KMS-11 (cell line): ENCODE measurements around the gene NSG2.
"Not testable (repeated sequence)": the region's sequence is repeated elsewhere in the genome, so short reads cannot be mapped to it uniquely, and the experiment has no call there.

Experiments used
- H2AFZ ChIP-seq: fragments of 200-600 bp; sonication (generic); 2 replicates; pipeline ENCODE4 v1.6.1; 2016; ENCODE audit warnings: antibody characterized with exemption, mixed run types, low read depth
- H3K27ac ChIP-seq: fragments of 200-600 bp; sonication (generic); 2 replicates; pipeline ENCODE4 v1.6.1; 2016; ENCODE audit warnings: mild to moderate bottlenecking, mixed run types
- H3K27me3 ChIP-seq: fragments of 200-600 bp; sonication (generic); 2 replicates; pipeline ENCODE4 v1.6.1; 2017; ENCODE audit warnings: mild to moderate bottlenecking, low read depth, mixed run types, moderate library complexity; ENCODE audit not compliant: insufficient read depth
- H3K36me3 ChIP-seq: fragments of 200-600 bp; sonication (generic); 2 replicates; pipeline ENCODE4 v1.6.1; 2017; ENCODE audit warnings: mild to moderate bottlenecking, mixed run types; ENCODE audit not compliant: insufficient read depth
- H3K4me1 ChIP-seq: fragments of 200-600 bp; sonication (generic); 2 replicates; pipeline ENCODE4 v1.6.1; 2016; ENCODE audit warnings: mild to moderate bottlenecking, low read depth, mixed run types; ENCODE audit not compliant: poor library complexity, severe bottlenecking
- H3K4me2 ChIP-seq: fragments of 200-600 bp; sonication (generic); 2 replicates; pipeline ENCODE4 v1.7.0; 2016; ENCODE audit warnings: mild to moderate bottlenecking, mixed run types
- H3K4me3 ChIP-seq: fragments of 200-600 bp; sonication (generic); IDR thresholded peaks from 2 replicates; pipeline ENCODE4 v1.6.1; 2017; ENCODE audit warnings: low read depth, low read length, mixed read lengths; ENCODE audit not compliant: insufficient read depth
- H3K79me2 ChIP-seq: fragments of 200-600 bp; sonication (generic); 2 replicates; pipeline ENCODE4 v1.6.1; 2016; ENCODE audit warnings: low read depth, mixed run types; ENCODE audit not compliant: insufficient read depth
- H3K9ac ChIP-seq: fragments of 200-600 bp; sonication (generic); 2 replicates; pipeline ENCODE4 v1.6.1; 2016; ENCODE audit warnings: mild to moderate bottlenecking, mixed run types
- H4K20me1 ChIP-seq: fragments of 200-600 bp; sonication (generic); 2 replicates; pipeline ENCODE4 v1.6.1; 2016; ENCODE audit warnings: mild to moderate bottlenecking, mixed run types; ENCODE audit not compliant: insufficient read depth
- TF ChIP-seq, protein P1 (sequence below): fragments of 200-600 bp; sonication (generic); conservative IDR thresholded peaks from 2 replicates; pipeline ENCODE4 v1.6.1; 2017; ENCODE audit warnings: low read depth, mild to moderate bottlenecking, antibody characterized with exemption, low read length, moderate library complexity, mixed read lengths

NSG2 gene

DNA sequence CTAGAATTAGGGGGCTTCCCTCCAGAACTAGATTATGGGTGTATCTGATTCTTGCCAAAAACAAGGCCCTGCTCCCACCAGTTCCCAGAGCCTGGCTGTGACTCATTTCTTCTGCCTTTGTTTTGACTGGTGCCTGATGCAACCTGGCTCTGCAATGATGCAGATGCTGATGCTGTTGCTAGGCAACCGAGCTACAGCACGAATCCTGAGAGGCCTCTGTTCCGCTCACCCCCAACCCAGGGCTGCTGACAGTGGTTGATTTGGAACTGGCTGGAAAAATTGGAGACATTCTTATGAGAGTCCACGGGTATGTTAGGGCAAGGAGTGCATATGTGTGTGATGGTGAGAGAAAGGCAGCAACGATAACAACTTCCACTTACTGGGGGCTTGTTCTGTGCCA, 100.3 kb downstream of the NSG2 start:
- Histone ChIP-seq H3K4me1 (no peaks in the 10 kb centered on the region), H4K20me1 (no peaks in the 10 kb centered on the region), H3K4me3 (no peak overlapping the region), H2AFZ (no peak overlapping the region), H3K27ac (no peak overlapping the region), H3K27me3 (no peaks in the 10 kb centered on the region), H3K9ac (no peak overlapping the region), H3K4me2 (no peak overlapping the region), H3K79me2 (no peaks in the 10 kb centered on the region), H3K36me3 (no peaks in the 10 kb centered on the region)
- TF ChIP-seq, protein P1, sequence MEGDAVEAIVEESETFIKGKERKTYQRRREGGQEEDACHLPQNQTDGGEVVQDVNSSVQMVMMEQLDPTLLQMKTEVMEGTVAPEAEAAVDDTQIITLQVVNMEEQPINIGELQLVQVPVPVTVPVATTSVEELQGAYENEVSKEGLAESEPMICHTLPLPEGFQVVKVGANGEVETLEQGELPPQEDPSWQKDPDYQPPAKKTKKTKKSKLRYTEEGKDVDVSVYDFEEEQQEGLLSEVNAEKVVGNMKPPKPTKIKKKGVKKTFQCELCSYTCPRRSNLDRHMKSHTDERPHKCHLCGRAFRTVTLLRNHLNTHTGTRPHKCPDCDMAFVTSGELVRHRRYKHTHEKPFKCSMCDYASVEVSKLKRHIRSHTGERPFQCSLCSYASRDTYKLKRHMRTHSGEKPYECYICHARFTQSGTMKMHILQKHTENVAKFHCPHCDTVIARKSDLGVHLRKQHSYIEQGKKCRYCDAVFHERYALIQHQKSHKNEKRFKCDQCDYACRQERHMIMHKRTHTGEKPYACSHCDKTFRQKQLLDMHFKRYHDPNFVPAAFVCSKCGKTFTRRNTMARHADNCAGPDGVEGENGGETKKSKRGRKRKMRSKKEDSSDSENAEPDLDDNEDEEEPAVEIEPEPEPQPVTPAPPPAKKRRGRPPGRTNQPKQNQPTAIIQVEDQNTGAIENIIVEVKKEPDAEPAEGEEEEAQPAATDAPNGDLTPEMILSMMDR = no peak

DNA sequence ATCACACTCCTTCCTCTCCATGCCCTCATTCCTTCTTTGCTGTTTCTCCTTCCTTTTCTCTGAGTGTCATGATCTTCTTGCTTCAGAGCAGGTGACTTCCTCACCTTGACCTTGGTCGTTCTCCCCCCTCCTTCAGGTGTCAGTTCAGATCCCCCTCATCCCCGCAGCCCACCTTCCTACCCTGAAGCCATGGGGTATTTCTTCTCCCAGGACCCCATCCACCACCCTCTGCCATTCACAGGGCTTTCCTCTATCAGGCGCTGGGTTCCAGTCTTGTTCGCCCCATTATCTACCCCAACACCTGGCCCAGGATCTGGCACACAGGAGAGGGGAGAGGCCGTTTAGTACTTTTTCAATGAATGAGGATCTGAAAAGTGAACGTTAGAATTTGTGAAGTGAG, 101.0 kb downstream of the NSG2 start:
- no peak overlapping the region for H3K27ac ChIP-seq
- H3K27me3 ChIP-seq = no peaks in the 10 kb centered on the region
- H3K4me2 ChIP-seq = no peak overlapping the region
- H2AFZ ChIP-seq = no peak overlapping the region
- H3K36me3 ChIP-seq = no peaks in the 10 kb centered on the region
- H3K4me1 ChIP-seq = no peaks in the 10 kb centered on the region
- H3K79me2 ChIP-seq = no peaks in the 10 kb centered on the region
- H3K9ac ChIP-seq = no peak overlapping the region
- H3K4me3 ChIP-seq = no peak overlapping the region
- TF ChIP-seq, protein P1 = no peak
- H4K20me1 ChIP-seq = no peaks in the 10 kb centered on the region

DNA sequence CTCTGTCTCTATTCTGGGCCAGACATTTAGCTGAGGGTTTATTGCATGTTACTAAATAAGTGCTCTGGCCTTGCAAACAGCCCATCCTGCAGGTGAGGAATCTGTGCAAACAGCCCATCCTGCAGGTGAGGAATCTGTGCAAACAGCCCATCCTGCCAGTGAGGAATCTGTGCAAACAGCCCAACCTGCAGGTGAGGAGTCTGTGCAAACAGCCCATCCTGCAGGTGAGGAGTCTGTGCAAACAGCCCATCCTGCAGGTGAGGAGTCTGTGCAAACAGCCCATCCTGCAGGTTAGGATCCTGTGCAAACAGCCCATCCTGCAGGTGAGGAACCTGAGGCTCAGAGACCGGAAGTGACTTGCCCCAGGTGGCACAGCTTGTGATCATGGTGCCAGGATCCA, 101.5 kb downstream of the NSG2 start:
- not testable (repeated sequence) for H3K4me1 ChIP-seq, H3K36me3 ChIP-seq, H3K4me3 ChIP-seq, H3K27me3 ChIP-seq, H2AFZ ChIP-seq, H3K79me2 ChIP-seq, H3K9ac ChIP-seq, H3K4me2 ChIP-seq, H3K27ac ChIP-seq, H4K20me1 ChIP-seq

DNA sequence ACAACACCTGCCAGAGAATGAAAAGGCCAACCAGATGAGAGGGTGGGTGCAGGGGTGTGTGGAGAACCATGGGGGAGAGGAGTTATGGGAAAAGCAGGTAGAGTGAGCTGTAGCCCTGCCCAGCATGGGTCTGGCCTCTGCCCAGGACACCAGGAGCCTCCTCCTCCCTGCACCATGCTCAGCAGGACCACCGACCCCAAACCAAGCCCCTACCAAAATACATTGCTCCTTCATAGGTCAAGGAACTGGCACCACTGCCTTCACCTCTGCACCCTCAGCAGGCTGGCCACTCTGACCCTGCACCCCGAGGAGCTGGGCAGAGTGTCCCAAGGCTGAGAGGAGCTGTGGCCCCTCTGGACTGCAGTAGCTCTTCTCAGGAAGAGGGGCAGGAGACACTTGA, 102.0 kb downstream of the NSG2 start:
- H3K36me3 ChIP-seq = no peaks in the 10 kb centered on the region
- H3K4me3 ChIP-seq = no peak overlapping the region
- H3K4me1 ChIP-seq = no peaks in the 10 kb centered on the region
- no peaks in the 10 kb centered on the region for H3K27me3 ChIP-seq
- TF ChIP-seq, protein P1 = no peak
- no peak overlapping the region for H3K27ac ChIP-seq
- H4K20me1 ChIP-seq = no peaks in the 10 kb centered on the region
- H3K79me2 ChIP-seq = no peaks in the 10 kb centered on the region
- H3K4me2 ChIP-seq = no peak overlapping the region
- no peak overlapping the region for H2AFZ ChIP-seq
- no peak overlapping the region for H3K9ac ChIP-seq

DNA sequence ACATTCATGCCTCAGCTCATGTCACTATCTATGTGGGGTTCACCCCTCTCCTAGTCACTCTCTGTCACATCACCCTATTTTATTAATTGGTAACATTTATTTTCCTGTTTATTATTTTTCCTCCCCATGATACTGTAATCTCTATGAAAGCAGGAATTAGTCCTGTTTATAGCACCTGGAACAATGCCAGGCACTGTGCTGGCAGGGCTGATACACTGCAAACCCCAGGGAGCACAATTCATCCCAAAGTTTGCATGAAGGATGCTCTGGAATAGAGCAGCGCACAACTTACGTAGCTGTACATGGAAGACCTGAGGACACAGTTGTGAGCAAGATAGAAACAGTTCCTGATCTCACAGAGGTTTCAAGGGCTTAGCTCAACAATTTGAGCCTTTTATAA, 103.2 kb downstream of the NSG2 start:
- Histone ChIP-seq H3K27ac (no peak overlapping the region), H4K20me1 (no peaks in the 10 kb centered on the region), H3K4me2 (no peak overlapping the region), H2AFZ (no peak overlapping the region), H3K9ac (no peak overlapping the region), H3K36me3 (no peaks in the 10 kb centered on the region), H3K4me1 (no peaks in the 10 kb centered on the region), H3K4me3 (no peak overlapping the region), H3K27me3 (no peaks in the 10 kb centered on the region), H3K79me2 (no peaks in the 10 kb centered on the region)
- TF ChIP-seq, protein P1 = no peak
